Measurements from ENCODE around the gene DPH2.

DPH2 gene

DNA sequence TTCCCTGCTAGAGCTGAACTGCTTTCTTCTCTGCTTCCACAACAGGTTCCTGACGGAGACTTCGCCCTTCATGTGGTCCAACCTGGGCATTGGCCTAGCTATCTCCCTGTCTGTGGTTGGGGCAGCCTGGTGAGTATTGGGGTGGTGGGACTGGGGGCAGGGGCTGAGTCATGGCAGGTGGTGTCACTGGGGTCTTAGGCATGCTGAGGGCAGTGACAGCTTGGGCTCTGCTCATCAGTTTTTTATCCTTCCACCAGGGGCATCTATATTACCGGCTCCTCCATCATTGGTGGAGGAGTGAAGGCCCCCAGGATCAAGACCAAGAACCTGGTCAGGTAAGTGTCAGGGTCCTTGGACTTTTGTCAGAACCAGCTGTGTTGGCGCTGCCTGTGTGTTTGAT is 6.2 kb downstream of the DPH2 start:
- Histone ChIP-seq H3K4me1 (ENCODE audit: control insufficient read depth, low read length) (peaks cover 60% of the 10 kb centered on the region), H3K36me3 (ENCODE audit: control insufficient read depth, low read length) (peaks cover 70% of the 10 kb centered on the region), H3F3A (ENCODE audit: control insufficient read depth, insufficient read depth) (peaks cover 20% of the 10 kb centered on the region), H3K27ac (ENCODE audit: low read depth, low read length) (peak overlapping the region; percentile 65; the same call in 1 of the 2 replicates), H3K4me2 (ENCODE audit: low read length) (peak overlapping the region; percentile 78), H3K9me2 (replicated peaks; ENCODE audit: control insufficient read depth, low read length) (no peaks in the 10 kb centered on the region), H4K20me1 (ENCODE audit: control insufficient read depth, insufficient read depth, low read depth, low read length) (peaks cover 10% of the 10 kb centered on the region; the same call in 1 of the 2 replicates), H3K79me2 (ENCODE audit: control insufficient read depth, low read length) (peaks cover 63% of the 10 kb centered on the region), H3K27me3 (ENCODE audit: control insufficient read depth, low read length) (no peaks in the 10 kb centered on the region), H3K9me3 (ENCODE audit: control insufficient read depth, insufficient read depth, low read length) (no peaks in the 10 kb centered on the region), H3K4me3 (ENCODE audit: low read length) (peak overlapping the region; percentile 86)
- TF ChIP-seq EZH2phosphoT487 (IDR thresholded peaks at IDR 0.05; ENCODE audit: borderline replicate concordance, low read length): no peak
- TF ChIP-seq, protein P1, sequence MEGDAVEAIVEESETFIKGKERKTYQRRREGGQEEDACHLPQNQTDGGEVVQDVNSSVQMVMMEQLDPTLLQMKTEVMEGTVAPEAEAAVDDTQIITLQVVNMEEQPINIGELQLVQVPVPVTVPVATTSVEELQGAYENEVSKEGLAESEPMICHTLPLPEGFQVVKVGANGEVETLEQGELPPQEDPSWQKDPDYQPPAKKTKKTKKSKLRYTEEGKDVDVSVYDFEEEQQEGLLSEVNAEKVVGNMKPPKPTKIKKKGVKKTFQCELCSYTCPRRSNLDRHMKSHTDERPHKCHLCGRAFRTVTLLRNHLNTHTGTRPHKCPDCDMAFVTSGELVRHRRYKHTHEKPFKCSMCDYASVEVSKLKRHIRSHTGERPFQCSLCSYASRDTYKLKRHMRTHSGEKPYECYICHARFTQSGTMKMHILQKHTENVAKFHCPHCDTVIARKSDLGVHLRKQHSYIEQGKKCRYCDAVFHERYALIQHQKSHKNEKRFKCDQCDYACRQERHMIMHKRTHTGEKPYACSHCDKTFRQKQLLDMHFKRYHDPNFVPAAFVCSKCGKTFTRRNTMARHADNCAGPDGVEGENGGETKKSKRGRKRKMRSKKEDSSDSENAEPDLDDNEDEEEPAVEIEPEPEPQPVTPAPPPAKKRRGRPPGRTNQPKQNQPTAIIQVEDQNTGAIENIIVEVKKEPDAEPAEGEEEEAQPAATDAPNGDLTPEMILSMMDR (IDR thresholded peaks at IDR 0.05; ENCODE audit: low read depth, low read length, poor library complexity, severe bottlenecking): no peak

DNA sequence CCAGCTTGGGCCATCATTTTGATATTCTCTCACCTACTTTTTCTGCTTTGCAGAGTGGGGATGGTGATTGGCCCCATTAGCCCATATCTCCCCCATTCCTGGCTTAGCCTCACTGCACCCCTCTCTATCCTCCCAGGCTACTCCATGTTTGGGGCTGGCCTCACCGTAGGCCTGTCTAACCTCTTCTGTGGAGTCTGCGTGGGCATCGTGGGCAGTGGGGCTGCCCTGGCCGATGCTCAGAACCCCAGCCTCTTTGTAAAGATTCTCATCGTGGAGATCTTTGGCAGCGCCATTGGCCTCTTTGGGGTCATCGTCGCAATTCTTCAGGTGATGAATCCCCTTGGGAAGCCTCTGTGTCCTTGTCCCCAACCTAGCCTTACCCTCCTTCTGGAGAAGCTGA is 7.1 kb downstream of the DPH2 start:
- H4K20me1 ChIP-seq (ENCODE audit: control insufficient read depth, insufficient read depth, low read depth, low read length): peaks cover 10% of the 10 kb centered on the region; the same call in 1 of the 2 replicates
- H3K9me3 ChIP-seq (ENCODE audit: control insufficient read depth, insufficient read depth, low read length): no peaks in the 10 kb centered on the region
- peaks cover 63% of the 10 kb centered on the region for H3K79me2 ChIP-seq (ENCODE audit: control insufficient read depth, low read length)
- peak overlapping the region; percentile 78 for H3K4me2 ChIP-seq (ENCODE audit: low read length)
- H3K36me3 ChIP-seq (ENCODE audit: control insufficient read depth, low read length): peaks cover 69% of the 10 kb centered on the region
- peak overlapping the region; percentile 86; the same call in 1 of the 2 replicates for H3K4me3 ChIP-seq (ENCODE audit: low read length)
- no peaks in the 10 kb centered on the region for H3K9me2 ChIP-seq (replicated peaks; ENCODE audit: control insufficient read depth, low read length)
- TF ChIP-seq EZH2phosphoT487 (IDR thresholded peaks at IDR 0.05; ENCODE audit: borderline replicate concordance, low read length): no peak
- TF ChIP-seq, protein P1 (IDR thresholded peaks at IDR 0.05; ENCODE audit: low read depth, low read length, poor library complexity, severe bottlenecking): no peak
- peaks cover 20% of the 10 kb centered on the region for H3F3A ChIP-seq (ENCODE audit: control insufficient read depth, insufficient read depth)
- peaks cover 56% of the 10 kb centered on the region for H3K4me1 ChIP-seq (ENCODE audit: control insufficient read depth, low read length)
- no peak overlapping the region for H3K27ac ChIP-seq (ENCODE audit: low read depth, low read length)
- no peaks in the 10 kb centered on the region for H3K27me3 ChIP-seq (ENCODE audit: control insufficient read depth, low read length)

DNA sequence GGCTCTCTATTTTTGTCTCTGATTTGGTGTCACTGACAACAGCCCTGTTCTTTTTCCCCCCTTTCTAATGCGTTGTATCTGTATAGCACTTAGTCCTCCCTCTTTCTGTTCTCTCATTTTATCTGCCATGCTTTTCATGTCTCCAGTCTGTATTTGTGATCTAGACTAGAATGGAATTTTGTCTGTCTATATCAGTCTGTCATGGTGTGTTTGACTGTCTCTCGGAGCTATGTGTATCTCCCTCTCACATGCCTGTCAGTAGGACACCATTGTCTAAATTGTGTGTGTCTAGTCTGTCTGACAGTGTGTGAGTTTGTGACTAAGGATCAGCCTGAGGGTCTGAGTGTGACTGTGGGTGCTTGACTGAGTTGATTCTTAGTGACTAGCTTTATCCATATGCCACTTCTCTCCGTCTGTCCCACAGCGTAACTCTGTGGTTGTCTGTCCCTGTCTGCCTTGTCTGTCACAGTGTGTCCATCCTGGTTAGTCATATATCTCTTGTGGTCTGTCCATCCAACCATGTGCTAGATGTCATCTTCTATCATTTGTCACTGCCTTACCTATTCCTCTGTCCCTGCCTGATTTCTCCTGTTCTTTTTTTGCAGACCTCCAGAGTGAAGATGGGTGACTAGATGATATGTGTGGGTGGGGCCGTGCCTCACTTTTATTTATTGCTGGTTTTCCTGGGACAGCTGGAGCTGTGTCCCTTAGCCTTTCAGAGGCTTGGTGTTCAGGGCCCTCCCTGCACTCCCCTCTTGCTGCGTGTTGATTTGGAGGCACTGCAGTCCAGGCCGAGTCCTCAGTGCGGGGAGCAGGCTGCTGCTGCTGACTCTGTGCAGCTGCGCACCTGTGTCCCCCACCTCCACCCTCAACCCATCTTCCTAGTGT is 7.8 kb downstream of the DPH2 start:
- H3K4me2 ChIP-seq (ENCODE audit: low read length): peak overlapping the region; percentile 78
- H3K27ac ChIP-seq (ENCODE audit: low read depth, low read length): no peak overlapping the region
- no peak for TF ChIP-seq EZH2phosphoT487 (IDR thresholded peaks at IDR 0.05; ENCODE audit: borderline replicate concordance, low read length)
- TF ChIP-seq, protein P1 (IDR thresholded peaks at IDR 0.05; ENCODE audit: low read depth, low read length, poor library complexity, severe bottlenecking): no peak
- H3K27me3 ChIP-seq (ENCODE audit: control insufficient read depth, low read length): no peaks in the 10 kb centered on the region
- H3K79me2 ChIP-seq (ENCODE audit: control insufficient read depth, low read length): peaks cover 71% of the 10 kb centered on the region
- H4K20me1 ChIP-seq (ENCODE audit: control insufficient read depth, insufficient read depth, low read depth, low read length): peaks cover 10% of the 10 kb centered on the region; the same call in 1 of the 2 replicates
- peak overlapping the region; percentile 86; the same call in 1 of the 2 replicates for H3K4me3 ChIP-seq (ENCODE audit: low read length)
- H3K9me2 ChIP-seq (replicated peaks; ENCODE audit: control insufficient read depth, low read length): no peaks in the 10 kb centered on the region
- H3K9me3 ChIP-seq (ENCODE audit: control insufficient read depth, insufficient read depth, low read length): no peaks in the 10 kb centered on the region
- peaks cover 65% of the 10 kb centered on the region for H3K36me3 ChIP-seq (ENCODE audit: control insufficient read depth, low read length)
- peaks cover 56% of the 10 kb centered on the region for H3K4me1 ChIP-seq (ENCODE audit: control insufficient read depth, low read length)
- H3F3A ChIP-seq (ENCODE audit: control insufficient read depth, insufficient read depth): peaks cover 20% of the 10 kb centered on the region
